Effector CD8-positive, alpha-beta T cell (primary cell): ENCODE data around the gene KLHDC8B.

Experiments
- DNase-seq: peaks from one replicate; lab custom pipeline; 2025; lab: John Stamatoyannopoulos, UW

KLHDC8B gene

GRCh38 chr3:49158792-49159191 is 12.6 kb upstream of the KLHDC8B start:
- no peak for DNase-seq

- no peak for DNase-seq
These were observed 10.2 kb upstream of the KLHDC8B start for GRCh38 chr3:49161197-49161596.

GRCh38 chr3:49161808-49162530 is 9.4 kb upstream of the KLHDC8B start:
- DNase-seq: no peak

GRCh38 chr3:49162751-49163419 is 8.5 kb upstream of the KLHDC8B start:
- no peak for DNase-seq

GRCh38 chr3:49163609-49164008 is 7.8 kb upstream of the KLHDC8B start:
- no peak for DNase-seq

- no peak for DNase-seq
These were observed 6.2 kb upstream of the KLHDC8B start for GRCh38 chr3:49164983-49165720.

GRCh38 chr3:49165771-49166751 is 5.3 kb upstream of the KLHDC8B start, which contains the start of gene CCDC71:
TSS of gene CCDC71 (minus strand) at chr3:49166331. CDS start at chr3:49164208, 2,123 bp downstream.
- DNase-seq: peak; percentile 36

GRCh38 chr3:49166752-49167556 is 4.4 kb upstream of the KLHDC8B start:
- DNase-seq: no peak

- DNase-seq: no peak
These were observed 667 bp upstream of the KLHDC8B start for GRCh38 chr3:49170744-49171118.

- DNase-seq: no peak
These were observed 540 bp downstream of the KLHDC8B start for GRCh38 chr3:49171775-49172500.

GRCh38 chr3:49172551-49173041 is 1.2 kb downstream of the KLHDC8B start:
- DNase-seq: no peak

- DNase-seq: no peak
These were observed 1.9 kb downstream of the KLHDC8B start for GRCh38 chr3:49173116-49173791.

- no peak for DNase-seq
These were observed 2.4 kb downstream of the KLHDC8B start for GRCh38 chr3:49173792-49174170.

- no peak for DNase-seq
These were observed 3.1 kb downstream of the KLHDC8B start for GRCh38 chr3:49174397-49174985.

- DNase-seq: no peak
These were observed 4.1 kb downstream of the KLHDC8B start for GRCh38 chr3:49175530-49175929.

- no peak for DNase-seq
These were observed 5.7 kb downstream of the KLHDC8B start for GRCh38 chr3:49177073-49177472.

GRCh38 chr3:49180116-49180515 is 8.7 kb downstream of the KLHDC8B start:
- no peak for DNase-seq

- DNase-seq: no peak
These were observed 10.0 kb downstream of the KLHDC8B start for GRCh38 chr3:49181351-49181750.

GRCh38 chr3:49182682-49183081 is 11.3 kb downstream of the KLHDC8B start:
- no peak for DNase-seq
